ENCODE measurements around the gene ADORA2A. TPM values are rescaled to one million over a fixed set of nuclear protein-coding genes. Genes with fewer than 3 reads are reported as not detected.

The ADORA2A gene
- total RNA-seq, 1 experiment from 2014 or later = 3.6 TPM

- TF ChIP-seq, protein P1, sequence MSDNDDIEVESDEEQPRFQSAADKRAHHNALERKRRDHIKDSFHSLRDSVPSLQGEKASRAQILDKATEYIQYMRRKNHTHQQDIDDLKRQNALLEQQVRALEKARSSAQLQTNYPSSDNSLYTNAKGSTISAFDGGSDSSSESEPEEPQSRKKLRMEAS (IDR thresholded peaks at IDR 0.05) = no peak
- no peak for TF ChIP-seq ZNF274 (IDR thresholded peaks at IDR 0.05; ENCODE audit: low read depth, low read length)
- no peak for TF ChIP-seq CEBPB (IDR thresholded peaks at IDR 0.05; ENCODE audit: low read depth)
- no peak for TF ChIP-seq EZH2 (IDR thresholded peaks at IDR 0.05)
- TF ChIP-seq TCF7L2 (IDR thresholded peaks at IDR 0.05; ENCODE audit: borderline replicate concordance, extremely low read depth, insufficient read depth, insufficient read length) = no peak
- TF ChIP-seq POLR2AphosphoS5 (IDR thresholded peaks at IDR 0.05; ENCODE audit: low read depth, low read length) = no peak
- TF ChIP-seq, protein P2, sequence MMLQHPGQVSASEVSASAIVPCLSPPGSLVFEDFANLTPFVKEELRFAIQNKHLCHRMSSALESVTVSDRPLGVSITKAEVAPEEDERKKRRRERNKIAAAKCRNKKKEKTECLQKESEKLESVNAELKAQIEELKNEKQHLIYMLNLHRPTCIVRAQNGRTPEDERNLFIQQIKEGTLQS (IDR thresholded peaks at IDR 0.05) = no peak
- TF ChIP-seq JUND (IDR thresholded peaks at IDR 0.05) = no peak
- no peak for TF ChIP-seq SRF (IDR thresholded peaks at IDR 0.05; ENCODE audit: low read depth)
- TF ChIP-seq CTCF (IDR thresholded peaks at IDR 0.05 in 2 of 3, conservative IDR thresholded peaks at IDR 0.05 in 1 of 3; ENCODE audit: borderline replicate concordance in 1 of 3, insufficient read depth in 1 of 3, low read depth in 2 of 3, low read length in 2 of 3) = no peak
- TF ChIP-seq EGR1 (IDR thresholded peaks at IDR 0.05; ENCODE audit: low read depth) = no peak
- TF ChIP-seq EZH2phosphoT487 (IDR thresholded peaks at IDR 0.05; ENCODE audit: borderline replicate concordance) = no peak
- no peak for TF ChIP-seq ELF1 (IDR thresholded peaks at IDR 0.05; ENCODE audit: borderline replicate concordance, low read depth)
- TF ChIP-seq SIN3A (IDR thresholded peaks at IDR 0.05; ENCODE audit: low read depth) = no peak
- no peak for TF ChIP-seq ZBTB33 (IDR thresholded peaks at IDR 0.05; ENCODE audit: extremely low read depth, insufficient replicate concordance, low read length)
- no peak for TF ChIP-seq SP1 (IDR thresholded peaks at IDR 0.05; ENCODE audit: low read depth)
- no peak for TF ChIP-seq POLR2A (IDR thresholded peaks at IDR 0.05; ENCODE audit: borderline replicate concordance, extremely low read depth, insufficient read depth, insufficient read length)
- TF ChIP-seq ZFX (IDR thresholded peaks at IDR 0.05) = no peak
- no peak for TF ChIP-seq YY1 (IDR thresholded peaks at IDR 0.05; ENCODE audit: extremely low read depth, insufficient replicate concordance, low read depth, low read length)
- no peak for TF ChIP-seq CBX3 (IDR thresholded peaks at IDR 0.05; ENCODE audit: low read depth)
- BruUV-seq (replicated peaks) = no TSS peak
- DNase-seq (ENCODE audit: low read depth, low spot score) (no peak), ATAC-seq (no peak)
- H3K4me2 ChIP-seq (ENCODE audit: low read length) = no peak overlapping the region
- H3K9me2 ChIP-seq (ENCODE audit: insufficient read depth) = no peaks in the 10 kb centered on the region
- H3K79me2 ChIP-seq (ENCODE audit: insufficient read depth, low read length) = no peaks in the 10 kb centered on the region
- no peaks in the 10 kb centered on the region for H3K4me1 ChIP-seq (ENCODE audit: control insufficient read depth in 1 of 2, insufficient read depth in 2 of 2, low read length in 2 of 2)
- CTCF ChIA-PET = no interaction called here
- no peak overlapping the region for H3K9ac ChIP-seq (ENCODE audit: low read length)
- no peaks in the 10 kb centered on the region for H4K20me1 ChIP-seq (ENCODE audit: insufficient read depth)
- RAD21 ChIA-PET (ENCODE audit: low non-redundant PET in 1 of 2, low total read pairs in 2 of 2, uncharacterized antibody in 2 of 2, unreplicated experiment in 2 of 2) = no interaction called here
- no peaks in the 10 kb centered on the region for H3K27me3 ChIP-seq (ENCODE audit: insufficient read depth, low read length)
- H3K4me3 ChIP-seq (replicated peaks in 1 of 2; ENCODE audit: low read depth in 1 of 2, low read length in 2 of 2) = no peak overlapping the region
- no peak overlapping the region for H3K27ac ChIP-seq (ENCODE audit: low read depth, low read length)
- no peak overlapping the region for H2AFZ ChIP-seq (ENCODE audit: low read depth, low read length, poor library complexity, severe bottlenecking)
- H3K36me3 ChIP-seq (ENCODE audit: control insufficient read depth in 1 of 2, insufficient read depth in 2 of 2, low read length in 2 of 2) = no peaks in the 10 kb centered on the region
- intact Hi-C loops (cut with micrococcal nuclease) = no loop called here
- H3K9me3 ChIP-seq (ENCODE audit: control insufficient read depth in 1 of 2, insufficient read depth in 1 of 2, low read depth in 1 of 2, low read length in 2 of 2) = peaks cover 0 to 4% of the 10 kb centered on the region in 2 experiments; a peak in 2 of 4 replicates
- POLR2A ChIA-PET = no interaction called here
Observed at GRCh38 chr22:24453853-24454252, 26.5 kb downstream of the ADORA2A start.
